Tibial nerve (tissue), 4 donors: ENCODE data around the gene TOX2. TPM values are rescaled to one million over a fixed set of nuclear protein-coding genes. Genes with fewer than 3 reads are reported as not detected.

Experiments used
- DNase-seq, 2 donors: peaks; one replicate each; pipeline ENCODE4 v3.0.0-alpha.2; 2019; ENCODE audit warnings: low spot score in 2 of 2
- H3K27ac ChIP-seq, 4 donors: fragments of 200-600 bp; sonication (generic) in 3 of 4; one replicate each; pipeline ENCODE4 v1.5.1; 2017 to 2019; ENCODE audit warnings: mild to moderate bottlenecking in 1 of 4
- H3K27me3 ChIP-seq, 2 donors: fragments of 200-600 bp; sonication (generic) in 1 of 2; one replicate each; pipeline versions ENCODE4 v1.5.1 to v1.6.0; 2017 to 2019
- H3K36me3 ChIP-seq, 3 donors: fragments of 200-600 bp; sonication (generic); one replicate each; pipeline ENCODE4 v1.5.1; 2018 to 2019
- H3K4me1 ChIP-seq, 4 donors: fragments of 200-600 bp; sonication (generic) in 3 of 4; one replicate each; pipeline ENCODE4 v1.5.1; 2017 to 2019
- H3K4me3 ChIP-seq, 4 donors: fragments of 200-600 bp; sonication (generic) in 3 of 4; one replicate each; pipeline ENCODE4 v1.5.1; 2017 to 2019; ENCODE audit warnings: mild to moderate bottlenecking in 1 of 4, moderate library complexity in 1 of 4
- H3K9me3 ChIP-seq, 4 donors: fragments of 200-600 bp; sonication (generic) in 3 of 4; one replicate each; pipeline ENCODE4 v1.5.1; 2017 to 2019
- EP300 ChIP-seq, 2 donors: sonication (generic); formaldehyde crosslinking; IDR thresholded peaks; one replicate each; pipeline ENCODE4 v1.6.1; 2017; ENCODE audit warnings: antibody characterized with exemption in 2 of 2, mild to moderate bottlenecking in 1 of 2
- POLR2A ChIP-seq, 2 donors: fragments of 450-650 bp; IDR thresholded peaks; one replicate each; pipeline ENCODE4 v1.6.1; 2017; ENCODE audit warnings: antibody characterized with exemption in 2 of 2, mild to moderate bottlenecking in 2 of 2, moderate library complexity in 2 of 2
- WGBS, 2 donors: methylation state at CpG; one replicate each; pipeline ENCODE4 v1.1.5; 2018; 5-methylcytosine and 5-hydroxymethylcytosine counted together
- total RNA-seq, 4 donors: library from RNA; depleted of rRNA; stranded (reverse); fragments of >200 nt; gene quantifications; one replicate each; pipeline ENCODE4 v1.1.0, GENCODE V29; 2016
- TF ChIP-seq, protein P1 (sequence below), 5 experiments: fragments of 200-600 bp in 3 of 5; fragments of 450-650 bp in 2 of 5; sonication (generic) in 3 of 5; IDR thresholded peaks; one replicate each; pipeline ENCODE4 v1.5.1; 2016 to 2019; ENCODE audit warnings: antibody characterized with exemption in 5 of 5, mild to moderate bottlenecking in 3 of 5, moderate library complexity in 2 of 5

Gene TOX2
- total RNA-seq, 4 donors from 2014 or later, result 1.3 to 3.3 (median 1.9) TPM

- H3K9me3 ChIP-seq, result no peaks in the 10 kb centered on the region
- 68 to 71% methylated on average over 4 of the region's 4 CpGs for WGBS, 2 donors
- no peaks in the 10 kb centered on the region for H3K27me3 ChIP-seq
- peaks cover 0 to 25% (median 4%) of the 10 kb centered on the region in 4 donors for H3K4me1 ChIP-seq
- DNase-seq, result no peak
- TF ChIP-seq, protein P1, sequence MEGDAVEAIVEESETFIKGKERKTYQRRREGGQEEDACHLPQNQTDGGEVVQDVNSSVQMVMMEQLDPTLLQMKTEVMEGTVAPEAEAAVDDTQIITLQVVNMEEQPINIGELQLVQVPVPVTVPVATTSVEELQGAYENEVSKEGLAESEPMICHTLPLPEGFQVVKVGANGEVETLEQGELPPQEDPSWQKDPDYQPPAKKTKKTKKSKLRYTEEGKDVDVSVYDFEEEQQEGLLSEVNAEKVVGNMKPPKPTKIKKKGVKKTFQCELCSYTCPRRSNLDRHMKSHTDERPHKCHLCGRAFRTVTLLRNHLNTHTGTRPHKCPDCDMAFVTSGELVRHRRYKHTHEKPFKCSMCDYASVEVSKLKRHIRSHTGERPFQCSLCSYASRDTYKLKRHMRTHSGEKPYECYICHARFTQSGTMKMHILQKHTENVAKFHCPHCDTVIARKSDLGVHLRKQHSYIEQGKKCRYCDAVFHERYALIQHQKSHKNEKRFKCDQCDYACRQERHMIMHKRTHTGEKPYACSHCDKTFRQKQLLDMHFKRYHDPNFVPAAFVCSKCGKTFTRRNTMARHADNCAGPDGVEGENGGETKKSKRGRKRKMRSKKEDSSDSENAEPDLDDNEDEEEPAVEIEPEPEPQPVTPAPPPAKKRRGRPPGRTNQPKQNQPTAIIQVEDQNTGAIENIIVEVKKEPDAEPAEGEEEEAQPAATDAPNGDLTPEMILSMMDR (IDR thresholded peaks at IDR 0.05), result no peak
- TF ChIP-seq POLR2A (IDR thresholded peaks at IDR 0.05), result no peak
- H3K36me3 ChIP-seq, result no peaks in the 10 kb centered on the region
- H3K27ac ChIP-seq, result no peak overlapping the region
- no peak overlapping the region for H3K4me3 ChIP-seq
Measured at GRCh38 chr20:43936104-43936770, 21.6 kb downstream of the TOX2 start.

GRCh38 chr20:43936805-43937204 lies 22.2 kb downstream of the TOX2 start:
- Histone ChIP-seq H3K4me1 (peaks cover 0 to 25% (median 4%) of the 10 kb centered on the region in 4 donors), H3K36me3 (no peaks in the 10 kb centered on the region), H3K27ac (no peak overlapping the region), H3K27me3 (no peaks in the 10 kb centered on the region), H3K9me3 (no peaks in the 10 kb centered on the region), H3K4me3 (no peak overlapping the region)
- WGBS, 2 donors, result 82 to 91% methylated on average over 7 of the region's 7 CpGs
- DNase-seq, result no peak
- TF ChIP-seq, protein P1 (IDR thresholded peaks at IDR 0.05), result no peak
- no peak for TF ChIP-seq EP300 (IDR thresholded peaks at IDR 0.05)
- no peak for TF ChIP-seq POLR2A (IDR thresholded peaks at IDR 0.05)

- DNase-seq, result no peak
- Histone ChIP-seq H3K27ac (no peak overlapping the region), H3K4me1 (peaks cover 0 to 31% (median 6%) of the 10 kb centered on the region in 4 donors), H3K4me3 (no peak overlapping the region), H3K36me3 (no peaks in the 10 kb centered on the region), H3K27me3 (no peaks in the 10 kb centered on the region), H3K9me3 (no peaks in the 10 kb centered on the region)
- TF ChIP-seq POLR2A (IDR thresholded peaks at IDR 0.05) (no peak), EP300 (IDR thresholded peaks at IDR 0.05) (no peak)
- TF ChIP-seq, protein P1 (IDR thresholded peaks at IDR 0.05), result no peak
- WGBS, 2 donors, result 78 to 83% methylated on average over 7 of the region's 7 CpGs
Measured at GRCh38 chr20:43937591-43937990, 22.9 kb downstream of the TOX2 start.

DNA sequence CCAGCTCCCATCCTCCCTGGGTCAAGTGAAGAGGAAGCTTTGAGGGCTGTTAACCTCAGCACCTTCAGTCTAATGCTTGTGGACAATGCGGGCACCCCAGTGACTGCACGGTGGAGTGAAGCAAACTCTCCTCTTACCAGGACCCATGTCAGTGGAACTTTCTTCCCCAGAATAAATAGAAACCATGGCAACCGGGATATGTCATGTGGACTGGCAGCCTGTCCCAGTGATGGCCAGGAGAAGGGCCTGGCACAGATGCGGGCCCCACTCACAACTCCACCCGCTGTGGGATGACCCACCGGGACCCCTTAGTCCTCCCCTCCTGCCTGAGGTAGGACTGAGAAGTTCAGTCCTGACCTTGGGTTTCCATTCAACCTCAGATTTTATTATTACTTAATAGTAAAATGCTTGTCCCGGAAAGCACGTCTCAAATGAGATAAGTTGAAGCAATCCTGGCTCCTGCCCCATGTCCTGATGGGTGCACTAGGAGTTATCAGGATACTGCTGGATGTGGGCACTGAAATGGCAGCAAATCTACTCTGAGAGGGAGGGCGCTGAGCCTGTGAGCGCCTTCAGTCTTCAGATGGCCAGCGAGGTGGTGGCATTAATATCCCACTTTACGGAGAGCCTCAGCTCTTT lies 23.5 kb downstream of the TOX2 start:
- Histone ChIP-seq H3K27ac (no peak overlapping the region), H3K4me3 (no peak overlapping the region), H3K9me3 (no peaks in the 10 kb centered on the region), H3K36me3 (no peaks in the 10 kb centered on the region), H3K4me1 (peaks cover 0 to 36% (median 9%) of the 10 kb centered on the region in 4 donors), H3K27me3 (no peaks in the 10 kb centered on the region)
- TF ChIP-seq EP300 (IDR thresholded peaks at IDR 0.05) (no peak), POLR2A (IDR thresholded peaks at IDR 0.05) (no peak)
- TF ChIP-seq, protein P1 (IDR thresholded peaks at IDR 0.05), result no peak
- no peak for DNase-seq
- 82 to 84% methylated on average over 12 of the region's 12 CpGs for WGBS, 2 donors
